ENCODE results near the gene SMIM24.

SMIM24 gene

DNA sequence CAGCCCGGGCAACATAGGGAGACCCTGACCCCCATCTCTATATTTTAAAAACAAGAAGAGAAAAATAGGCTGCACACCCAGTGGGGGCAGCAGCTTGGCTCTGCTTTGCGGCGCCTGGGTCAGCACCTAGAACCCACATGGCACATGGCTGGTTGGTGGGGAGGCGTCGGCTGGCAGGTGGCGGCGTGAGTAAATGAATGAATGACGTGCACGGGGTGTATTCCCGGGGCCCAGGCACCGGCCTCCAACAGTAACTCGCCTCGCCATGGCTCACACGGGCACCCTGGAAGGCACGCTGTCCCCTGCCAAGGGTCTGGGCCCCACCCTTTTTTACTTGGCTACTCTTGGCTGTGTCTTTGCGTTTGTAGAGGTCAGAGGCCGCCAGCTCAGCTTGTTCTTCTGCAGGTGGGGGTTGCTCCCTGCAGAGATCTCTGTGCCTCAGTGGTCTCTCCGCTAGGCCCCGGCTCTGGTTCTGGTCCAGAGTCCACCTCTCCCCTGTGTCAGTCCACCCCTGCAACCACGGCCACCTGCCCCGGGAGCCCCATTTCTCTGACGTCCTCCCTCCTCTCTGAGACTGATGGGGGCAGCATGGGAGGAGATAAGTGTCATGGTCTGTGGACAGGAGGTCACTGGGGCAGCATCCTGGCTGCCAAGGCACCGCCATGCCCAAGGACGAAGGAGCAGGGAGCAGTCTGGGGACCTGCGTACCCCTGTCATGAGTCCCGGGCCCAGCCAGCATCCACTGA is 31.4 kb upstream of the SMIM24 start:
- H3K36me3 ChIP-seq (ENCODE audit: control insufficient read depth, low read length): peaks cover 32% of the 10 kb centered on the region
- no peak overlapping the region for H3K4me2 ChIP-seq (ENCODE audit: low read length)
- peaks cover 19% of the 10 kb centered on the region for H3K4me1 ChIP-seq (ENCODE audit: control insufficient read depth, low read length)
- H3K27ac ChIP-seq (ENCODE audit: low read depth, low read length): no peak overlapping the region
- H3K9me2 ChIP-seq (replicated peaks; ENCODE audit: control insufficient read depth, low read length): no peaks in the 10 kb centered on the region
- no peak overlapping the region for H3K4me3 ChIP-seq (ENCODE audit: low read length)
- H3K9me3 ChIP-seq (ENCODE audit: control insufficient read depth, insufficient read depth, low read length): no peaks in the 10 kb centered on the region
- peaks cover 21% of the 10 kb centered on the region for H4K20me1 ChIP-seq (ENCODE audit: control insufficient read depth, insufficient read depth, low read depth, low read length)
- H3K27me3 ChIP-seq (ENCODE audit: control insufficient read depth, low read length): no peaks in the 10 kb centered on the region
- peaks cover 92% of the 10 kb centered on the region for H3K79me2 ChIP-seq (ENCODE audit: control insufficient read depth, low read length)
- H3F3A ChIP-seq (ENCODE audit: control insufficient read depth, insufficient read depth): peaks cover 8% of the 10 kb centered on the region
- no peak for TF ChIP-seq EZH2phosphoT487 (IDR thresholded peaks at IDR 0.05; ENCODE audit: borderline replicate concordance, low read length)
- TF ChIP-seq, protein P1, sequence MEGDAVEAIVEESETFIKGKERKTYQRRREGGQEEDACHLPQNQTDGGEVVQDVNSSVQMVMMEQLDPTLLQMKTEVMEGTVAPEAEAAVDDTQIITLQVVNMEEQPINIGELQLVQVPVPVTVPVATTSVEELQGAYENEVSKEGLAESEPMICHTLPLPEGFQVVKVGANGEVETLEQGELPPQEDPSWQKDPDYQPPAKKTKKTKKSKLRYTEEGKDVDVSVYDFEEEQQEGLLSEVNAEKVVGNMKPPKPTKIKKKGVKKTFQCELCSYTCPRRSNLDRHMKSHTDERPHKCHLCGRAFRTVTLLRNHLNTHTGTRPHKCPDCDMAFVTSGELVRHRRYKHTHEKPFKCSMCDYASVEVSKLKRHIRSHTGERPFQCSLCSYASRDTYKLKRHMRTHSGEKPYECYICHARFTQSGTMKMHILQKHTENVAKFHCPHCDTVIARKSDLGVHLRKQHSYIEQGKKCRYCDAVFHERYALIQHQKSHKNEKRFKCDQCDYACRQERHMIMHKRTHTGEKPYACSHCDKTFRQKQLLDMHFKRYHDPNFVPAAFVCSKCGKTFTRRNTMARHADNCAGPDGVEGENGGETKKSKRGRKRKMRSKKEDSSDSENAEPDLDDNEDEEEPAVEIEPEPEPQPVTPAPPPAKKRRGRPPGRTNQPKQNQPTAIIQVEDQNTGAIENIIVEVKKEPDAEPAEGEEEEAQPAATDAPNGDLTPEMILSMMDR (IDR thresholded peaks at IDR 0.05; ENCODE audit: low read depth, low read length, poor library complexity, severe bottlenecking): no peak

DNA sequence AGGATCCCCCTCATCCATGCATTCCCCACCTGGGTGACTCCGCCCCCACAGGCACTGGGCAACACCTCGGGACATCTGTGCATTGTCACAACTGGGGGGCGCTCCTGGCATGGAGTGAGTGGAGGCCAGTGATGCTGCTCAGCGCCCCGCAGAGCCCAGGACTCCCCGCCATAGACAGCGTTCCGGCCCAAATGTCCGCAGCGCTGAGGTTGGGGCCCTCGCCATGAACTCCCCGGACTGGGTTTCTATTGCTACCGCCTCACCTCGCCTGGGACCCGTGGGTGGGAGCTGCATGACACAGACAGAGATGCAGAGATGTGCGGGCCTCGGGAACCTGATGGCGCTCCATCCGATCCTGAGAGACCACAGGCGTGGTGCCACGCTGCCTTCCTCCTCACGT is 30.4 kb upstream of the SMIM24 start:
- Histone ChIP-seq H3K9me3 (ENCODE audit: control insufficient read depth, insufficient read depth, low read length) (no peaks in the 10 kb centered on the region), H3K36me3 (ENCODE audit: control insufficient read depth, low read length) (peaks cover 36% of the 10 kb centered on the region), H3K9me2 (replicated peaks; ENCODE audit: control insufficient read depth, low read length) (no peaks in the 10 kb centered on the region), H3F3A (ENCODE audit: control insufficient read depth, insufficient read depth) (peaks cover 4% of the 10 kb centered on the region), H3K27ac (ENCODE audit: low read depth, low read length) (no peak overlapping the region), H3K4me2 (ENCODE audit: low read length) (no peak overlapping the region), H3K4me3 (ENCODE audit: low read length) (no peak overlapping the region), H3K79me2 (ENCODE audit: control insufficient read depth, low read length) (peaks cover 88% of the 10 kb centered on the region), H3K27me3 (ENCODE audit: control insufficient read depth, low read length) (no peaks in the 10 kb centered on the region), H3K4me1 (ENCODE audit: control insufficient read depth, low read length) (peaks cover 10% of the 10 kb centered on the region), H4K20me1 (ENCODE audit: control insufficient read depth, insufficient read depth, low read depth, low read length) (peaks cover 15% of the 10 kb centered on the region; the same call in 1 of the 2 replicates)
- no peak for TF ChIP-seq EZH2phosphoT487 (IDR thresholded peaks at IDR 0.05; ENCODE audit: borderline replicate concordance, low read length)
- TF ChIP-seq, protein P1 (IDR thresholded peaks at IDR 0.05; ENCODE audit: low read depth, low read length, poor library complexity, severe bottlenecking): no peak

DNA sequence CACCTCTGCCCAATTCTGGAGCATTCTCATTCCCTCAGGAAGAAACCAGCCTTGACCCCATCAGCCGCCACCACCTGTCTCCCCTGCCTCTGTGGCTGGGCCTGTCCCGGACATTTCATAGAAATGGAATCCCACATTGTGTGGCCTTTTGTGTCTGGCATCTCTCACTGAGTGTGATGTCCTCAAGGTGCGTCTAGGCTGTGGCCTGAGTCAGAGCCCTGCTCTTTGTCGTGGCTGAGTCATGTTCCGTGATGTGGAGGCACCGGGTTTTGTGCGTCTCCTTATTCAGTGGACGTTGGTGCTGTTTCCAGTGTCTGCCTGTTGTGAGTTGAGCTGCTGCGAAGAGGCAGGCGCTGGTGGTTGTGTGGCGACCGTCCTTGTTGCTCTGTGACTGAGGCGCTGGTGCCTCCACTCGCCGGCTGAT is 29.3 kb upstream of the SMIM24 start:
- H3K36me3 ChIP-seq (ENCODE audit: control insufficient read depth, low read length): peaks cover 36% of the 10 kb centered on the region
- H3K9me3 ChIP-seq (ENCODE audit: control insufficient read depth, insufficient read depth, low read length): no peaks in the 10 kb centered on the region
- H3K4me1 ChIP-seq (ENCODE audit: control insufficient read depth, low read length): peaks cover 20% of the 10 kb centered on the region
- H4K20me1 ChIP-seq (ENCODE audit: control insufficient read depth, insufficient read depth, low read depth, low read length): peaks cover 15% of the 10 kb centered on the region; the same call in 1 of the 2 replicates
- no peak overlapping the region for H3K4me3 ChIP-seq (ENCODE audit: low read length)
- H3K27ac ChIP-seq (ENCODE audit: low read depth, low read length): no peak overlapping the region
- no peaks in the 10 kb centered on the region for H3K27me3 ChIP-seq (ENCODE audit: control insufficient read depth, low read length)
- H3K4me2 ChIP-seq (ENCODE audit: low read length): no peak overlapping the region
- H3K9me2 ChIP-seq (replicated peaks; ENCODE audit: control insufficient read depth, low read length): no peaks in the 10 kb centered on the region
- TF ChIP-seq, protein P1 (IDR thresholded peaks at IDR 0.05; ENCODE audit: low read depth, low read length, poor library complexity, severe bottlenecking): no peak
- no peak for TF ChIP-seq EZH2phosphoT487 (IDR thresholded peaks at IDR 0.05; ENCODE audit: borderline replicate concordance, low read length)
- peaks cover 84% of the 10 kb centered on the region for H3K79me2 ChIP-seq (ENCODE audit: control insufficient read depth, low read length)
- no peaks in the 10 kb centered on the region for H3F3A ChIP-seq (ENCODE audit: control insufficient read depth, insufficient read depth)

Data from DOHH2 (cell line).